Endothelial cell of umbilical vein (primary cell): ENCODE measurements around the gene HSP90AA1. TPM values are rescaled to one million over a fixed set of nuclear protein-coding genes. Genes with fewer than 3 reads are reported as not detected.
"Not testable (repeated sequence)": the region's sequence is repeated elsewhere in the genome, so short reads cannot be mapped to it uniquely, and the experiment has no call there.

Experiments used
- BruUV-seq: library from RNA; stranded (reverse); fragments of 400-500 nt; replicated peaks from 2 replicates; lab custom pipeline; 2021; lab: Mats Ljungman, UMichigan
- CTCF ChIA-PET: fragments of 300-600, 350-600 bp; sonication (Branson Sonifier 250); formaldehyde crosslinking; loops from one replicate; lab custom pipeline; 2021; ENCODE audit warnings: antibody characterized with exemption, inconsistent platforms; lab: Charles Lee
- POLR2A ChIA-PET: fragments of 300-600, 350-600 bp; sonication (Branson Sonifier 250); formaldehyde crosslinking; loops from one replicate; lab custom pipeline; 2021; ENCODE audit warnings: antibody characterized with exemption, inconsistent platforms; lab: Charles Lee
- DNase-seq: peaks from one replicate; pipeline ENCODE4 v3.0.0-alpha.2; 2011; ENCODE audit warnings: low read depth, low spot score
- FAIRE-seq: peaks from 2 replicates; lab custom pipeline; 2011; peaks lifted over from hg19 to GRCh38; lab: Jason Lieb, UNC
- H2AFZ ChIP-seq: 2 replicates; pipeline ENCODE4 v1.6.0; 2012; ENCODE audit warnings: low read depth, low read length, control low read depth, inconsistent platforms
- H3K27ac ChIP-seq: 2 replicates; pipeline ENCODE4 v1.5.1; 2011; ENCODE audit warnings: low read depth, mild to moderate bottlenecking, control low read depth, low read length, moderate library complexity; ENCODE audit not compliant: insufficient read depth
- H3K27me3 ChIP-seq, 2 experiments: 2 replicates each; pipeline versions ENCODE4 v1.6.0 to v1.6.1; 2011; ENCODE audit warnings: low read length in 2 of 2, mixed read lengths in 1 of 2; ENCODE audit not compliant: control insufficient read depth in 2 of 2, insufficient read depth in 2 of 2
- H3K36me3 ChIP-seq, 2 experiments: 2 replicates in 1 of 2; 3 replicates in 1 of 2; pipeline ENCODE4 v1.5.1; 2011; ENCODE audit warnings: low read length in 2 of 2, mild to moderate bottlenecking in 1 of 2, moderate library complexity in 1 of 2; ENCODE audit not compliant: control insufficient read depth in 2 of 2, insufficient read depth in 2 of 2; ENCODE audit errors: extremely low read depth in 1 of 2
- H3K4me1 ChIP-seq: 3 replicates; pipeline ENCODE4 v1.5.1; 2011; ENCODE audit warnings: mild to moderate bottlenecking, low read length; ENCODE audit not compliant: control insufficient read depth, insufficient read depth; ENCODE audit errors: extremely low read depth
- H3K4me2 ChIP-seq: 2 replicates; pipeline ENCODE4 v1.6.1; 2011; ENCODE audit warnings: low read length, control low read depth, mixed read lengths; ENCODE audit not compliant: insufficient read depth
- H3K4me3 ChIP-seq, 3 experiments: fragments of 200-600 bp in 1 of 3; sonication (generic), shearing (Covaris generic) in 1 of 3; replicated peaks in 1 of 3; 2 replicates each; pipeline ENCODE4 v1.5.1; 2011 to 2016; ENCODE audit warnings: control low read depth in 3 of 3, low read length in 3 of 3, mild to moderate bottlenecking in 2 of 3, inconsistent platforms in 1 of 3, low read depth in 1 of 3, moderate library complexity in 1 of 3; ENCODE audit not compliant: insufficient read depth in 1 of 3
- H3K79me2 ChIP-seq: 2 replicates; pipeline ENCODE4 v1.6.0; 2012; ENCODE audit warnings: low read length, inconsistent platforms; ENCODE audit not compliant: control insufficient read depth, insufficient read depth
- H3K9ac ChIP-seq: replicated peaks from 2 replicates; pipeline ENCODE3; 2011; ENCODE audit warnings: low read length, control low read depth; ENCODE audit not compliant: insufficient read depth; ENCODE audit errors: extremely low read depth
- H3K9me1 ChIP-seq: replicated peaks from 3 replicates; pipeline ENCODE4 v1.6.0; 2011; ENCODE audit warnings: mild to moderate bottlenecking, low read length; ENCODE audit not compliant: control insufficient read depth, insufficient read depth; ENCODE audit errors: extremely low read depth
- H3K9me3 ChIP-seq: replicated peaks from 2 replicates; pipeline ENCODE4 v1.5.1; 2012; ENCODE audit warnings: low read length, inconsistent platforms; ENCODE audit not compliant: control insufficient read depth, insufficient read depth
- H4K20me1 ChIP-seq: replicated peaks from 2 replicates; pipeline ENCODE3; 2011; ENCODE audit warnings: mild to moderate bottlenecking, low read length; ENCODE audit not compliant: control insufficient read depth, insufficient read depth; ENCODE audit errors: extremely low read depth
- CTCF ChIP-seq, 2 donors: IDR thresholded peaks; 1 replicate in 1 of 2; 2 replicates in 1 of 2; pipeline ENCODE4 v1.5.1; 2011; ENCODE audit warnings: low read length in 2 of 2, mild to moderate bottlenecking in 2 of 2, moderate library complexity in 2 of 2, control low read depth in 1 of 2, inconsistent platforms in 1 of 2, low read depth in 1 of 2; ENCODE audit not compliant: insufficient read depth in 1 of 2; ENCODE audit errors: extremely low read depth in 1 of 2
- EZH2 ChIP-seq: IDR thresholded peaks from 2 replicates; pipeline ENCODE4 v1.6.1; 2012; ENCODE audit warnings: borderline replicate concordance, low read depth, mild to moderate bottlenecking, moderate library complexity, low read length, inconsistent platforms; ENCODE audit not compliant: severe bottlenecking
- FOS ChIP-seq: IDR thresholded peaks from 2 replicates; pipeline ENCODE4 v1.6.1; 2011; ENCODE audit warnings: mild to moderate bottlenecking, low read length, moderate library complexity, borderline replicate concordance; ENCODE audit not compliant: insufficient read depth
- MYC ChIP-seq: IDR thresholded peaks from one replicate; pipeline ENCODE4 v1.6.1; 2011; ENCODE audit warnings: mild to moderate bottlenecking, low read depth, low read length
- POLR2A ChIP-seq: IDR thresholded peaks from 2 replicates; pipeline ENCODE4 v1.6.1; 2012; ENCODE audit warnings: low read depth, mild to moderate bottlenecking, control low read depth, low read length
- POLR2AphosphoS5 ChIP-seq: IDR thresholded peaks from 2 replicates; pipeline ENCODE4 v1.6.1; 2012; ENCODE audit warnings: low read depth, mild to moderate bottlenecking, control low read depth, low read length, moderate library complexity; ENCODE audit not compliant: insufficient read depth
- dilution Hi-C: fragments of 300-500 bp; cut with MboI; formaldehyde crosslinking; loops from one replicate; pipeline ENCODE4 v1.15.0; 2019; ENCODE audit warnings: low sequenced_read_pairs; ENCODE audit not compliant: extremely low pct_ligation_motif_present
- intact Hi-C: fragments of 100-400 bp; cut with micrococcal nuclease; formaldehyde crosslinking; loops from one replicate; pipeline ENCODE4 v1.10.0; 2022
- polyA plus RNA-seq, 4 experiments: library from polyadenylated mRNA; depleted of rRNA in 3 of 4; stranded (reverse) in 3 of 4; unstranded in 1 of 4; fragments of >200 nt; gene quantifications; 2 replicates each; pipeline versions ENCODE4 v1.2.1 to v1.2.3, GENCODE V29; 2011 to 2012; ENCODE audit warnings: missing spikeins in 1 of 4
- total RNA-seq: library from RNA; stranded (reverse); gene quantifications from 2 replicates; pipeline ENCODE4 v1.2.3, GENCODE V29; 2021
- TF ChIP-seq, protein P1 (sequence below): IDR thresholded peaks from 2 replicates; pipeline ENCODE4 v1.6.1; 2011; ENCODE audit not compliant: insufficient read depth, insufficient read length

The HSP90AA1 gene
- total and polyA plus RNA-seq, 2 donors (not counting 3 experiments of a cell fraction or from before 2014, with no cell fraction given), result 266 to 540 TPM

DNA sequence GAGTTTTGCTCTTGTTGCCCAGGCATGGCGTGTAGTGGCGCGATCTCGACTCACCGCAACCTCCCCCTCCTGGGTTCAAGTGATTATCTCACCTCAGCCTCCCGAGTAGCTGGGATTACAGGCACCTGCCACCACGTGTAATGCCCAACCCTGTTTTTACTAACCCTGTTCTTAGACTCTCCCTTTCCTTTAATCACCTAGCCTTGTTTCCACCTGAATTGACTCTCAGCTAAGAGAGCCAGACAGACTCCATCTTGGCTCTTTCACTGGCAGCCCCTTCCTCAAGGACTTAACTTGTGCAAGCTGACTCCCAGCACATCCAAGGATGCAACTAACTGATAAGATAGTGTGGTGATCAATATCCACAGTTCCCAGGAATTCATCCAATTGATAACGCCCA, 22.3 kb downstream of the HSP90AA1 start:
- intact Hi-C loops, FAIRE-seq, BruUV-seq: not testable (repeated sequence)

GRCh38 chr14:102063808-102064429, 22.9 kb downstream of the HSP90AA1 start:
- H2AFZ ChIP-seq, result peak overlapping the region; percentile 43

More for the DNA sequence above, 22.3 kb downstream of the HSP90AA1 start:
- H3K36me3 ChIP-seq, H3K4me1 ChIP-seq, H3K9me1 ChIP-seq, H3K4me2 ChIP-seq, DNase-seq, H3K27me3 ChIP-seq, H3K9ac ChIP-seq, dilution Hi-C loops, H3K9me3 ChIP-seq, H3K27ac ChIP-seq, H3K79me2 ChIP-seq, H3K4me3 ChIP-seq, POLR2A ChIA-PET, H4K20me1 ChIP-seq, H2AFZ ChIP-seq: not testable (repeated sequence)
- CTCF ChIA-PET, result interaction anchor here (0.9 to 3.4 kb wide), 5 partner anchors 8 to 249 kb away, joined by 5 to 87 read pairs (median 5); no protein-coding TSS in a partner anchor

More at GRCh38 chr14:102063808-102064429, 22.9 kb downstream of the HSP90AA1 start:
- FAIRE-seq, result no peak
- H3K9ac ChIP-seq, result no peak overlapping the region
- no TSS peak for BruUV-seq
- POLR2A ChIA-PET, result interaction anchor here (0.6 kb wide), 1 partner anchor 33 kb away, joined by 3 read pairs; no protein-coding TSS in a partner anchor
- no peaks in the 10 kb centered on the region for H3K79me2 ChIP-seq
- DNase-seq, result no peak
- intact Hi-C loops (loop anchor here (1.0 kb wide), 3 partner anchors 24 to 250 kb away; no protein-coding TSS in a partner anchor), dilution Hi-C loops (no loop called here)
- no peak overlapping the region for H3K27ac ChIP-seq
- CTCF ChIA-PET, result interaction anchor here (1.5 to 3.4 kb wide), 8 partner anchors 9 to 250 kb away, joined by 5 to 87 read pairs (median 7); no protein-coding TSS in a partner anchor
- no peaks in the 10 kb centered on the region for H3K36me3 ChIP-seq
- TF ChIP-seq CTCF (IDR thresholded peaks at IDR 0.05; ENCODE audit: extremely low read depth in 1 of 2, insufficient read depth in 1 of 2, low read depth in 1 of 2, low read length in 2 of 2) (no peak), POLR2AphosphoS5 (no peak), FOS (no peak), POLR2A (no peak), MYC (no peak), EZH2 (no peak)
- TF ChIP-seq, protein P1, sequence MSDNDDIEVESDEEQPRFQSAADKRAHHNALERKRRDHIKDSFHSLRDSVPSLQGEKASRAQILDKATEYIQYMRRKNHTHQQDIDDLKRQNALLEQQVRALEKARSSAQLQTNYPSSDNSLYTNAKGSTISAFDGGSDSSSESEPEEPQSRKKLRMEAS, result no peak
- H3K4me2 ChIP-seq, result no peak overlapping the region
- H3K9me3 ChIP-seq, result no peaks in the 10 kb centered on the region
- no peaks in the 10 kb centered on the region for H3K9me1 ChIP-seq
- H3K4me1 ChIP-seq, result no peaks in the 10 kb centered on the region
- no peaks in the 10 kb centered on the region for H3K27me3 ChIP-seq
- H3K4me3 ChIP-seq, result no peak overlapping the region
- no peaks in the 10 kb centered on the region for H4K20me1 ChIP-seq
